NCI-H1694 treated with DMSO at 0.1 percent for 48 hours (cell line): Measurements from ENCODE around the gene CASP10.
"Not testable (repeated sequence)": the region's sequence is repeated elsewhere in the genome, so short reads cannot be mapped to it uniquely, and the experiment has no call there.

Source experiments
- DNase-seq: peaks from one replicate; lab custom pipeline; 2025; lab: John Stamatoyannopoulos, UW

CASP10 gene

GRCh38 chr2:201233812-201234662, 51.1 kb downstream of the CASP10 start:
- DNase-seq = no peak

DNA sequence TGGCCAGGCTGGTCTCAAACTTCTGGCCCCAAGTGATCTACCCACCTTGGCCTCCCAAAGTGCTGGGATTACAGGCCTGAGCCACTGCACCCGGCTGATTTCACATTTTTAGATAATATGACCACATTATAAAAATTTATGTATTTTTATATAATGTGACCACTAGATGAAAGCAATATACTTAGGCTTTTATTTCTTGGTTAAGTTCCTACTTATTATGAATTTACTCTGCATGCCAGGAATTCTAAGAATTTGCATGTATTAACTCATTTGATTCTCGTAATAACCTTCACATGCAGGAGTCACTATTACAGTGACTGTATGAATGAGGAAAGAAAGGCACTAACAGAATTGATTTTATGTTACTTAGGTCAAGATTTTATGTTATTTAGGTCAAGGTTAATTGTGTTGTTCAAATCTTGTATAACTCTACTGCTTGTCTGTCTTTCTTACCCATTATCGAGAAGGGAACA, 51.8 kb downstream of the CASP10 start:
- DNase-seq = no peak

- peak; percentile 61 for DNase-seq
Observed at GRCh38 chr2:201235860-201236811, 53.2 kb downstream of the CASP10 start.

GRCh38 chr2:201237486-201238123, 54.7 kb downstream of the CASP10 start:
- no peak for DNase-seq

DNA sequence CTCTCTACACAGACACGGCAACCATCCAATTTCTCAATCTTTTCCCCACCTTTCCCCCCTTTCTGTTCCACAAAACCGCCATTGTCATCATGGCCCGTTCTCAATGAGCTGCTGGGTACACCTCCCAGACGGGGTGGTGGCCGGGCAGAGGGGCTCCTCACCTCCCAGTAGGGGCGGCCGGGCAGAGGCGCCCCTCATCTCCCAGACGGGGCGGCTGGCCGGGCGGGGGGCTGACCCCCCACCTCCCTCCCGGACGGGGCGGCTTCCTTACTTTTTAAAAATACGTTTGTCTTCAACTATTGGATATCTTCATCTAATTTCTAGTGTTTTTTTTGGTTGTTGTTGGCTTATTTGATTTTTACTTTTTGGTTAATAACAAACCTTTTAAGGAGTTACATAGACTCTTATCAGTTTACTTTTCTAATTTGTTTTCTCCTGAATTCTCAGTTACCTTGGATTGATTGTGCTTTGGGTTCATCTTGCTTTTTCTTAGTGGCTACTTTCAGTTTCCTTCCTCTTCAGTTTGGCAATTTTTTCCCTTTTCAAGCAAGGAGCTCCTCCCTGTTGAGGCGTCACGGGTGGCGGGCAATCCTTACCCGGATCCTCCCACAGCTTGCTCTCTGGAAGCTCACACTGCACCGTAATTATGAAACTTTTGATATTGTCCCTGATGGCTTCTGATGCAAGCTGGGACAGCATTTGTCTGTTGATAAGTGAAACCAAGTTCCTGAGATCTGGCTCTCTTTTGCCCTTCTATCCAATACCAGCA, 56.4 kb downstream of the CASP10 start:
- DNase-seq = not testable (repeated sequence)

DNA sequence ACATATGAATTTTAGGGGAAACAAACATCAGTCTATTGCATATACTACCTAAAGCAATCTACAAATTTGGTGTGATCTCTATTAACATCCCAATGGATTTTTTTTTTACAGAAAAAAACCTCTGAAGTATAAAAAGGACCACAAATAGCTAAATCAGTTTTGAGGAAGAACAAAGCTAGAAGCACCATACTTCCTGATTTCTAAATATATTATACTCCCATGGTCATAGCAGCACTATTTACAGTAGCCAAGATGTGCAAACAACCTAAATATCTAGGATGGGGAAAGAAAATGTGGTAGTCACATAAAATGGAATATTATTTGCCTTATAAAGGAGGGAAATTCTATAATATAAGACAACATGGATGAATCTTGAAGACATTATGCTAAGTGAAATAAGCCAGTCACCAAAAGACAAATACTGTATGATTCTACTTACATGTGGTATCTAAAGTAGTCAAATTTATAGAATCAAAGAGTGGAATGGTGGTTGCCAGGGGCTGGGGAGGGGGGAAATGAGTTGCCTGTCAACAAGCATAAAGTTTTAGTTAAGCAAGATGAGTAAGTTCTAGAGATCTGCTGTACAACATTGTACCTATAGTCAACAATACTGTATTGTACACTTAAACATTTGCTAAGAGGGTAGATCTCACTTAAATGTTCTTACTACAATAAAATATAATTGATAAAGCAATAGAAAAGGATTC, 59.8 kb downstream of the CASP10 start:
- DNase-seq = no peak

- DNase-seq = no peak
Observed at GRCh38 chr2:201244829-201245228, 61.9 kb downstream of the CASP10 start.

- no peak for DNase-seq
Observed at GRCh38 chr2:201246280-201246679, 63.3 kb downstream of the CASP10 start.

DNA sequence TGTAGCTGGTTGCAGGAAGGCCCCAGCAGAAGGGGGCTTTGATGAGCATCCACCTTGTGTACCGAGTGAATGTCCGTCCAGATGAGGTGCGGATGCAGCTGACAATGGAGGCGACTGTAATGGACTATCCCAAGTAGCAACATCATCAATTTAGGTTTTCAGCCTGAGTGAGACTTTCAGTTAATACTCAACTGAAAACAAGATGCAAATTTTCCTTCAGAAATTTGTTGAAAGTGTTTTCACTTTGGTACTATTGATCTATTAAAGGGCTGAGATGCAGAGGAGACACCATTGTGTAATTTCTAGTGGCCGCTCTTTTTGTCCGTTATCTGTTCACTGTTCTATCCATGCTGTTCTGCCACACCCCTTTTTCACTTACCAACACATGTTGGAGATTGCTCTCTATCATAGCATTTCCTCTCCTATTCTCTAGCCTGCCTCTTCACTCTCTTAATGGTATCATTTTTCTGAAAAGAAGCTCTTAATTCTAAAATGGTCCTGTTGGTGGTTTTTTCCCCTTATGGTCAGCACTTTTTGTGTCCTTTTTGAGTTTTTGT, 65.4 kb downstream of the CASP10 start:
- DNase-seq = no peak

- no peak for DNase-seq
Observed at GRCh38 chr2:201249889-201250288, 66.9 kb downstream of the CASP10 start.

- DNase-seq = no peak
Observed at GRCh38 chr2:201250741-201251140, 67.8 kb downstream of the CASP10 start.

- DNase-seq = no peak
Observed at GRCh38 chr2:201254081-201254730, 71.3 kb downstream of the CASP10 start.

GRCh38 chr2:201255408-201256033, 72.6 kb downstream of the CASP10 start:
- no peak for DNase-seq

DNA sequence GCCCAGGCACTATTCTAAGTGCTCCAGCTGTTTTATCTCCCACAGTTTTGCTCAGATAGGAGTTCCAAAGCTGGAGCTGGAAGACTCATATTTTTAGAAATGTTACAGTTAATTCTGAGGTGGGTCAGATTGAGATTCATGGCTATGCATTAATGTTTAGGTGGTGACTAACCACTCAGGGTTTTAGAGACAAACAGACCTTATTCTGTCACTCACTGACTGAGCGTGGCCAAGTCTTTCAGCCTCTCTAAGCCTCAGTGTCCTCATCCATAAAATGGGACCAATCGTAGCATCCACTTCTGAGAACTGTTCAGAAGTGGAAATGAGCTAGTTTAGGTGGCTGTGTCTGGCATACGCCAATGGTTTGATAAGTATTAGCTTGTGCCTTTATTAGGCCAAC, 73.1 kb downstream of the CASP10 start:
- DNase-seq = no peak

DNA sequence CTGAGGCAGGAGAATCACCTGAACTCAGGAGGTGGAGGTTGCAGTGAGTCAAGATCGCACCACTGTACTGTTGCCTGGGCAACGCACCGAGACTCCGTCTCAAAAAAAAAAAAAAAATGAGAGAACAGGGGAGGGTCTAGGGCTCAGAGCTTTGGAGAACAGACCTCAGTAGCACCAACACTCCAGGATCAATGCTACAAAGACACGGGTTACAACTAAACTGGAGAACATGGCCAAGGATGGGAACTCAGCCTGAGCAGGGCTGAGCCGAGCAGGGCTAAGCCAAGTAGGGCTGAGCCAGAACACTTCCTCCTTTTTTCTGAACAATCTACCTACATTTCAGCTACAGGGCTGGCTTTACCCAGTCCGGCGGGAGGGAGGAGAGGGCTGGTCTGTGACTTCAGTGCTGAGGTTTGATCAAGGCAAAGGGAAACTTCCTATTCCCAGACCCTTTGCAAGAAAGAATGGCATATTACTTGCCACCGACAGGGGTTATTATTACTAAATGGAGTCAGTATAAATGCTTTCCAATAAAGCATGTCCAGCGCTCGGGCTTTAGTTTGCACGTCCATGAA, 74.5 kb downstream of the CASP10 start:
- DNase-seq = no peak

GRCh38 chr2:201257956-201258665, 75.2 kb downstream of the CASP10 start:
- DNase-seq = no peak

GRCh38 chr2:201258666-201259615, 76.0 kb downstream of the CASP10 start:
- no peak for DNase-seq
